Posterior cingulate gyrus (tissue), 11 donors: ENCODE data around the gene CCNK.

Experiments used
- DNase-seq, 10 donors: peaks; one replicate each; pipeline versions ENCODE4 v3.0.0 to v3.0.0-alpha.2; 2020 to 2021; ENCODE audit warnings: mixed read lengths in 3 of 10
- intact Hi-C: fragments of 100-400 bp; cut with DNase I; formaldehyde crosslinking; loops from one replicate; pipeline ENCODE4 v1.15.1; 2023

The CCNK gene

DNA sequence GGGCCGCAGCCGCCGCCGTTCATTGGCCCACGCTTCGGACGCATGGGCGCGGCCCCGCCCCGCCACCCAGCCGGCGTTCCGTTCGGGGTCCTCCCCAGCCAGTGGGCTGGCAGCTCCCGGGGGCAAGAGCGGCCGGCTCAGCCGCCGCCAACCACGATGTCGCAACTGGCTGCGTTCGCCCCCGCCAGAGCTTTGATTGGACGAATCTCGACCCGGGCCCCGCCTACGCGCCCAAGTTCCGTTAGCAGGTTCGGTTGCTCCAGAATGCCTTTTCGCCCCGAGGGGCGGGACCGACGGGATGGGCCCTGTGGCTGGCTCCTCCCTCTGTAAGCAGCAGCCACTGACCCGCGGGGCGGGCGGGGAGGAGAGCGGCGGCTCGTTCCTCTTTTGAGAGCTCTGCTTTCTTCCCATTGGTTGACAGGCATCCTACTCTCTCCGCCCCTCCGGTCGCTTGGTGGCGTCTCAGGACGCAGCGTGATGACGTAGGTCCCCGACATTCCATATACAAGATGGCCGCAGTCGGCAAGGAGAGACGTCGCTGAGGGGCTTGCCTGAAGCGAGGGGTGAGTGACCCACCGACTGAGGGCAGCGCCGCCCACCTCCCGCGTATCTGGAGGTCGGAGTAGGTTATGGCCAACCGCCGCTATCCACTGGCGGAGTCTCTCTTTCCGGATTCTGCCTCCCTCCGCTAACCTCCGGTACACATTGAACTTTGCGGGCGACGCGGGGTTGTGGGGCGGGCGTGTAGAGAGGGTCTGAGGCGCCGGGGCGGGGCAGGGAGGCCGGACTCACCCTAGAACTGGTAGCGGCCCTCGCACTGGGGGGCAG lies at the start of gene CCNK:
CCNK (plus strand) TSS at position 493 of the 828 bp plus-strand sequence. CDS start 11,269 bp downstream, outside the sequence.
- peak; percentile 100 for DNase-seq
- intact Hi-C loops, result no loop called here

GRCh38 chr14:99431986-99432385 lies 49.2 kb upstream of the CCNK start:
- intact Hi-C loops, result no loop called here
- no peak for DNase-seq

GRCh38 chr14:99432485-99432884 lies 48.7 kb upstream of the CCNK start:
- intact Hi-C loops, result no loop called here
- no peak for DNase-seq

- no peak for DNase-seq
- intact Hi-C loops, result no loop called here
Measured at GRCh38 chr14:99435327-99435726, 45.9 kb upstream of the CCNK start.

GRCh38 chr14:99436247-99437180 lies 44.7 kb upstream of the CCNK start:
- intact Hi-C loops, result no loop called here
- no peak for DNase-seq

GRCh38 chr14:99437706-99438105 lies 43.5 kb upstream of the CCNK start:
- intact Hi-C loops, result no loop called here

DNA sequence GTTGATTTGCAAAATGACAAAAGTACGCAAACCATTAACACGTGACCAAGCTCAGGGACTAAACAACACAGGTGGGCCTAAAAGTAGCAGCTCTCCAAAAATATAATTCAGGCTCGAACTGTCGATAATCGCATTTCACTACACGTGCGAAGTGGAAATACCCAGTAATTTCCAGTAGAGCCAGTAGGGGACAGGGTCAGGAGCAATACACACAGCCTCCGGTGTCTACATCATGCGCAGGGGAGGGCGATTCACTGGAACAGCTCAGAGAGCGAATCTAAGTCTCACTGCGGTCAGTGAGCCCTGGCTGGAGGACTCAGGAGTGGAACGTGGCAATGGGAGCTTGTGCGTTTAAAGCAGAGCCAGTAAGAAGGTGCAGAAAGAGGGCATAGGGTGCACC lies 40.9 kb upstream of the CCNK start:
- intact Hi-C loops, result no loop called here

More at GRCh38 chr14:99437706-99438105, 43.5 kb upstream of the CCNK start:
- no peak for DNase-seq

DNA sequence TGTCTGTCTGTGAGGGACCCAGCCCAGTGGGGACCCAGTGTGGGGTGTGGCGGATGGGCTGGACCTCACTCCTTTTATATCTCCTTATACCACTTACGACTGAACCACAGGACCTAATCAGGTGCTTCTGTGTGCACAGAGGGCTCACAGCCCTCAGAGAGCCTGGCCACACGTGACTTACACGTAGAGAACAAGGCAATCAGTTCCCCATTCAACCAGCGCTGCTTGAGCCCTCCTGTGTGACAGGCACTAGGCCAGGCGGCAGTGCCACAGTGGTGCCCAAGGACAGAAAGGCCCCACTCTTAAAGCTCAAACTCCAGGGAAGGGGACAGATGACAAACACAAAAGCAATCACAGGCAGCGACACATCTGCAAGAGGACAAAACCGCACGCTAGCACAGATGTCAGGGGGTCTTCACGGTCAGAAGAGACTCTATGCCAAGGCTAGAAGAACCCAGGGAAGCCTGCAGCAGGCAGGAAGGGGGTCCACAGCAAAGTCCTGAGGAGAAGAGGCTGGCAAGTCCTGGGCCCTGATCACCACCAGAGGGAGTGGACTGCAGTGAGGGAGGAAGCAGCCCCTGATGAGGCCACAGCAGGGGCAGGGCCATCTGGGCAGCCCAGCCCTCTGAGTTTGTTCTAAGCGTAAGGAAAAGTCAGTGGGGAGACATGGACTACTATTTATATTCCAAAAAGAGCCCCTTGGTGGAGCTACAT lies 39.9 kb upstream of the CCNK start:
- intact Hi-C loops, result no loop called here
- DNase-seq, result no peak

More for the DNA sequence above, 40.9 kb upstream of the CCNK start:
- DNase-seq, result no peak

GRCh38 chr14:99441918-99442317 lies 39.3 kb upstream of the CCNK start:
- intact Hi-C loops, result no loop called here
- DNase-seq, result no peak

DNA sequence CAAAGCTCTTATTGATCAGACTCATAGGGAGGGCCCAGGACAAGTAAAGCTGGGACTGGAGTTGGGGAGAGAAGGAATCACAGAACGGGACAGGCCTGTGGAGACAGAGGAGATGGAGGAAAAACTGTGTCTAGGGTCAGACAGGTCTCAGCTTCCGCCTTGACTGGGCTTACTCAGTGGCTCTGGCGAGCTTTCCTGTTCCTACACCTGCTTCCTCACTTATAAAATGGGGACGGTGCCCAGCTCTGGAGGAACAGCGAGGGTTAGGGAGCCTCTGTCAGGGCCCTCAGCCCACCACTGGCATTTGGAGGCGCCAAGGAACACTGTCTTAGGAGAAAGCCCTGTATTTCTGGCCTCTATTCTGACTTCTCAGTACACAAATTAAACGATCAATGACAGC lies 35.3 kb upstream of the CCNK start:
- DNase-seq, result no peak
- intact Hi-C loops, result no loop called here

DNA sequence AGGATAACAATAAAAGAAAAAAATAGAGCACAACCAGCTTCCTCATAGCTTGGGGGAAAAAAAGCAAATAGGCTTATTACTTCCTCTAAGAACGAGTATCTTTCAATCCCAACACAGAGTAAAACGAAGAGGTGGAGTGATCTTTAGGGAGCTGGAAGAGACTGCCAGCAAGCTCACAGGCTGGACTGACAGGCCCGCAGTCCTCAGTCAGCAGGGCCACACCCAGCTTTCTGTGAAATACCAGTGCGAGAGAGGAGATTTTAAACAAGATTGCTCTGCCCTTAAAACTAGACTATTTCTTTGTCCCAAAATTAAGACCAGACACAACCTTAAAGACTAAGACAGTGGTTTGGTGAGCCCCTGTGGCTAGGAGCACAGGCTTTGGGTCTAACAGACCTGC lies 33.5 kb upstream of the CCNK start:
- intact Hi-C loops, result no loop called here
- DNase-seq, result no peak

- intact Hi-C loops, result no loop called here
Measured at GRCh38 chr14:99450266-99450665, 30.9 kb upstream of the CCNK start.

GRCh38 chr14:99451234-99451633 lies 30.0 kb upstream of the CCNK start:
- intact Hi-C loops, result no loop called here

More at GRCh38 chr14:99450266-99450665, 30.9 kb upstream of the CCNK start:
- DNase-seq, result peak in 5 of 10 donors; percentile 29 to 90 (median 64)

GRCh38 chr14:99452968-99453367 lies 28.2 kb upstream of the CCNK start:
- no peak for DNase-seq
- intact Hi-C loops, result no loop called here

More at GRCh38 chr14:99451234-99451633, 30.0 kb upstream of the CCNK start:
- DNase-seq, result no peak

- DNase-seq, result no peak
- intact Hi-C loops, result no loop called here
Measured at GRCh38 chr14:99454246-99454645, 27.0 kb upstream of the CCNK start.

DNA sequence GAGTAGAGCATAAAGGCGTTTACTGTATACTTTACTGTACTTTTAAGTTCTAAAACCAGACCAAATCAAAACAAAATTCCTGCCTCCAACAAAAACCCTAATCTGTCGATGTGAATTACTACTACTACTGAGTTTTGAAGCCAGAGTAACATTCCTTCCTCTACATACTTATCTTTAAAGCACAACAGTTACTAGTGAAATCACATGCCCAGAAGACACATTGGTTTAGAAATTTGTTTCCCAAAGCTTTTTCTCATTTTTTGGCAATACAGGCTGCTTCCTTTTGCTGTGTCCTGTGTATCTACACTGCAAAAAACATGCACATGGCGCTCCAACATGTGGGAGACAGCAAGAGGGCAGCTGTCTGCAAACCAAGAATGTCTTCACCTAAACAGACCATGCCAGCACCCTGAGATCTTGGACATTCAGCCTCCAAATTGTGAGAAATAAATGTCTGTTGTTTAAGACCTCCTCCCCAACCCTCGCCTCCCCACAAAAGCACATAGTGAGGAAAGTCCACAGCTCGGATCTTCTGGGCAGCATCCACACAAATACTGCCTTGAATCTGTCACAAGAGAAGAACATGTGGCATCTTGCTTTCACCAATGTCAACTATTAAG lies 21.6 kb upstream of the CCNK start:
- intact Hi-C loops, result no loop called here
- DNase-seq, result no peak

DNA sequence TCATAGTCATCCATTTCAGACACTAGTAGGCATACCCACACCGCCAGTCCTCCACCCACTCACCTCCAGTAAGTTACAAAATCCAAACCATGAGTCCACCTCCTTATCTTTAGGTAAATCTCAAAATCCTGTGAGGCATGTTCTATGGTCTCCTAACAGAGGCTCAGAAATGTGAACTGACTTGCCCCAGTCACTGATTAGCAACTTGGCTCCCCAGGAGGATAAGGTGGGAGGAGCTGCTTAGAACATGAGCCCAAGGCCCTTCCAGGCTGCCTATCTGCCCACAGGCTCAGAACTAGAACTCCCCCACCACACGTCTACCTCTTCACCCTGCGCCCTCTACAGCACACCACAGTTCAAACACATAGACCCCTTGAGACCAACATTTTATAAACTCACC lies 20.4 kb upstream of the CCNK start:
- no peak for DNase-seq
- intact Hi-C loops, result no loop called here

DNA sequence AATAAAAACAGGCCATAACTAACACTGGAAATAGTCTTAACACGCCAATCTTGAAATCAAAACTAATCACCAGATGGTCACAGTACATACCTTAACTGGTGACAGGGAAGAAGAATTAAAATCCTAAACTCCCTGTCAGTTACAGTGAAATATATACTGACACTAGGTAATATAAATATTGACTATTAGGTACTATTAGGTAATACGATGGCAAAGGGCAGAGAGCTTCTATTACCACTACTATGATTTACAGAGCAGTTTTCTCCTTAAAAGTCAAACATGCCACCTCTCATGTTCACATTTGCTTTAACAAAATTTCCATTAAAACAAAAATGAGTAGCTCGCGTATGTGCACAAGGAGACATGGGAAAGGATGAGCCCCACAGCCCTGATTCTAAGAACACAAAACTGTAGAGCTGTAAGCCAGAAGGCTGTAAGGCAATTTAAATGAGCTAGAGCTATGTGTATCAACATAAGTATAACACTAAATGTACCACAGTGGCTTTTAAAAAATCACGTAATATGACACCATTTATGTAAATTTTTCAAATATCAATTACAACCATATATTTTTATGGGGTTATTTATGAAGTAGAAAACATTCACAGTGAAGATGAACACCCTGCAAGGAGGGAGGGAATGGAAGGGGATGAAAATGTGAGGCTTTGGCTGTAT lies 19.7 kb upstream of the CCNK start:
- intact Hi-C loops, result no loop called here
- no peak for DNase-seq

DNA sequence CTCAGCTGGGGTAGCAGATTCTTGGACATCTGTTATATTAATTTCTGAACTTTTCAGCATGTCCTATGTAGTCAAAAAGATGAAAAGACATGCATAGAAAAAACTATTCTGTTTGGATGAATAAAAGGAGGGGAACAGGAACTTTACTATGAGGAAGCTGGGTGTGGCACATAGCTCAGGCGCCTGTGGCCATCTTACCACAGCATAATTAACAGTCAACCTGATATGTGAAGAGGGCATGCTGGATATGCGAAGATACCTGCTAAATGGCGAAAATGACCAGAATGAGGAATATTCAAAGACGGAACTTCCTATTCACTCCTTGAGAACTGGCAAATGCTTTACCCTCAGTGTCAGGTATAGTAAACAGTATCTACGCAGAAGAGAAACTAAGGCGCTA lies 19.0 kb upstream of the CCNK start:
- intact Hi-C loops, result no loop called here
- no peak for DNase-seq

DNA sequence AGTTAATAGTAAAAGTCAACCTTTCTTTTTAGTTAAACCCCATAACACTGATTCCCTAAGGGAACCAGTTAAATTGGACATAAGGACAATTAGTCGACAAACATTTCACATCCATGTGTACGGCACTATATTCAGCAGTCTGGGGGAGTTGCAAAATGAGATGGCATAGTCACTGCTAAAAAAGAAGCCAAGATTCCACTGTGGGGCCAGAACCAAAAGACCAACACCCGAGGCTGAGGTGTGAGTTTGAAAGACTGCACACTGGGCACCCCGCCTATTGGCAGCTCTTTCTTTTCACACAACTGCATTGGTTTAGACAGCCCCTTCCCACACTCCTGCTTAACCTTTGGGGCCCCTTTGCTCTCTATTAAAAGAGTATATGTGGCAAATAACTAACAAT lies 17.2 kb upstream of the CCNK start:
- peak in 1 of 10 donors; percentile 22 for DNase-seq
- intact Hi-C loops, result no loop called here
